Stomach (tissue), 4 donors: Measurements from ENCODE around the gene UBA52.

Experiments
- POLR2AphosphoS5 ChIP-seq, 3 donors: sonication (generic); formaldehyde crosslinking; IDR thresholded peaks; one replicate each; pipeline ENCODE4 v1.6.1; 2016; ENCODE audit warnings: antibody characterized with exemption in 3 of 3
- TF ChIP-seq, protein P1 (sequence below), 7 experiments: fragments of 450-650 bp in 4 of 7; fragments of 200-600 bp in 3 of 7; sonication (generic) in 3 of 7; IDR thresholded peaks; one replicate each; pipeline ENCODE4 v1.5.1; 2016 to 2019; ENCODE audit warnings: antibody characterized with exemption in 7 of 7, control low read depth in 2 of 7, mild to moderate bottlenecking in 1 of 7

GRCh38 chr19:18605196-18605545 is 33.5 kb downstream of the UBA52 start:
- TF ChIP-seq, protein P1, sequence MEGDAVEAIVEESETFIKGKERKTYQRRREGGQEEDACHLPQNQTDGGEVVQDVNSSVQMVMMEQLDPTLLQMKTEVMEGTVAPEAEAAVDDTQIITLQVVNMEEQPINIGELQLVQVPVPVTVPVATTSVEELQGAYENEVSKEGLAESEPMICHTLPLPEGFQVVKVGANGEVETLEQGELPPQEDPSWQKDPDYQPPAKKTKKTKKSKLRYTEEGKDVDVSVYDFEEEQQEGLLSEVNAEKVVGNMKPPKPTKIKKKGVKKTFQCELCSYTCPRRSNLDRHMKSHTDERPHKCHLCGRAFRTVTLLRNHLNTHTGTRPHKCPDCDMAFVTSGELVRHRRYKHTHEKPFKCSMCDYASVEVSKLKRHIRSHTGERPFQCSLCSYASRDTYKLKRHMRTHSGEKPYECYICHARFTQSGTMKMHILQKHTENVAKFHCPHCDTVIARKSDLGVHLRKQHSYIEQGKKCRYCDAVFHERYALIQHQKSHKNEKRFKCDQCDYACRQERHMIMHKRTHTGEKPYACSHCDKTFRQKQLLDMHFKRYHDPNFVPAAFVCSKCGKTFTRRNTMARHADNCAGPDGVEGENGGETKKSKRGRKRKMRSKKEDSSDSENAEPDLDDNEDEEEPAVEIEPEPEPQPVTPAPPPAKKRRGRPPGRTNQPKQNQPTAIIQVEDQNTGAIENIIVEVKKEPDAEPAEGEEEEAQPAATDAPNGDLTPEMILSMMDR (IDR thresholded peaks at IDR 0.05): no peak
- no peak for TF ChIP-seq POLR2AphosphoS5 (IDR thresholded peaks at IDR 0.05)
